RWPE2 (cell line): Measurements from ENCODE around the gene BRCA2.

ENCODE experiments used
- ATAC-seq: fragments of 200-7000 bp; cut with Tn5 transposase; 3 replicates; pipeline ENCODE4 v1.9.1; 2021; ENCODE audit warnings: low read depth
- DNase-seq: peaks from one replicate; pipeline ENCODE4 v3.0.0-alpha.2; 2020; ENCODE audit warnings: low spot score
- H3K27ac ChIP-seq: fragments of 450-650 bp; 2 replicates; pipeline ENCODE4 v1.5.1; 2017; ENCODE audit warnings: mild to moderate bottlenecking; ENCODE audit not compliant: poor library complexity, severe bottlenecking
- H3K27me3 ChIP-seq: fragments of 250-450 bp; sonication (Bioruptor Pico); 2 replicates; pipeline ENCODE4 v1.5.1; 2021; ENCODE audit warnings: mild to moderate bottlenecking, moderate library complexity; ENCODE audit not compliant: insufficient read depth, poor library complexity, severe bottlenecking
- H3K36me3 ChIP-seq: fragments of 250-450 bp; sonication (Bioruptor Pico); 2 replicates; pipeline ENCODE4 v1.5.1; 2020; ENCODE audit warnings: low read depth, mild to moderate bottlenecking, moderate library complexity
- H3K4me1 ChIP-seq: fragments of 250-450 bp; sonication (Bioruptor Pico); 2 replicates; pipeline ENCODE4 v1.5.1; 2021; ENCODE audit warnings: mild to moderate bottlenecking, moderate library complexity; ENCODE audit not compliant: insufficient read depth, poor library complexity, severe bottlenecking
- H3K4me3 ChIP-seq: fragments of 250-450 bp; sonication (Bioruptor Pico); 2 replicates; pipeline ENCODE4 v1.5.1; 2021; ENCODE audit warnings: mild to moderate bottlenecking, moderate library complexity; ENCODE audit not compliant: severe bottlenecking
- H3K9me3 ChIP-seq: fragments of 250-450 bp; sonication (Bioruptor Pico); 2 replicates; pipeline ENCODE4 v1.5.1; 2021; ENCODE audit warnings: mild to moderate bottlenecking, moderate library complexity; ENCODE audit not compliant: severe bottlenecking
- TF ChIP-seq, protein P1 (sequence below): fragments of 450-650 bp; IDR thresholded peaks from one replicate; pipeline ENCODE4 v1.5.1; 2017; ENCODE audit warnings: mild to moderate bottlenecking, moderate library complexity; ENCODE audit not compliant: poor library complexity, severe bottlenecking

Gene BRCA2

DNA sequence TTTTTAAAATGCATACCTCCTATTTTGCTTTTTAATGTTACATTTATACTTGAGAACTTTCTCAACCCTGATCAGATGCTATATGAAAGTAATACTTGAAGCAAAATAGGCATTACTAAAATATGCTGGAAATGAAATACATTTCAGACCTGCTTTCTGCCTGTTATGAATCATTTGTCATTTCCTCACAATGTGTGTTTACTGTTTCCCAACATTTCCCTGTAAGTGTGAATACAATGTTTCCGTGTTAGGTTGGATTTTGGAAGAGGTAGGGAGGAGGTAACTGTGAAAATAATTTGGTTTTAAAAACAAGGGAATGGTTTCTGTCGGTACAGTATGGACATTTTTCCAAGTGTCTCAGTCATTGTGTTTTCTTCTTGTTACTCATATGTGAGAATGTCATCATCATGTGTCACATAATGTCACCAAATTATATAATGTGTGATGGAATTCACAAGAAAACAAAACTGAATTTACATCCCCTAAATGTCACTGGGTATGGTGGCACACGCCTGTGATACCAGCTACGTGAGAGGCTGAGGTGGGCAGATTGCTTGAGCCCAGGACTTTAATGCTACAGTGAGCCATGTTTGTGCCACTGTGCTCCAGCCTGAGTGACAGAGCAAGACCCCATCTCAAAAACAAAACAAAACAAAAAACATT is 43.2 kb upstream of the BRCA2 start:
- Histone ChIP-seq H3K27ac (no peak overlapping the region), H3K36me3 (no peaks in the 10 kb centered on the region), H3K4me1 (no peaks in the 10 kb centered on the region), H3K4me3 (no peak overlapping the region), H3K27me3 (no peaks in the 10 kb centered on the region), H3K9me3 (no peaks in the 10 kb centered on the region)
- TF ChIP-seq, protein P1, sequence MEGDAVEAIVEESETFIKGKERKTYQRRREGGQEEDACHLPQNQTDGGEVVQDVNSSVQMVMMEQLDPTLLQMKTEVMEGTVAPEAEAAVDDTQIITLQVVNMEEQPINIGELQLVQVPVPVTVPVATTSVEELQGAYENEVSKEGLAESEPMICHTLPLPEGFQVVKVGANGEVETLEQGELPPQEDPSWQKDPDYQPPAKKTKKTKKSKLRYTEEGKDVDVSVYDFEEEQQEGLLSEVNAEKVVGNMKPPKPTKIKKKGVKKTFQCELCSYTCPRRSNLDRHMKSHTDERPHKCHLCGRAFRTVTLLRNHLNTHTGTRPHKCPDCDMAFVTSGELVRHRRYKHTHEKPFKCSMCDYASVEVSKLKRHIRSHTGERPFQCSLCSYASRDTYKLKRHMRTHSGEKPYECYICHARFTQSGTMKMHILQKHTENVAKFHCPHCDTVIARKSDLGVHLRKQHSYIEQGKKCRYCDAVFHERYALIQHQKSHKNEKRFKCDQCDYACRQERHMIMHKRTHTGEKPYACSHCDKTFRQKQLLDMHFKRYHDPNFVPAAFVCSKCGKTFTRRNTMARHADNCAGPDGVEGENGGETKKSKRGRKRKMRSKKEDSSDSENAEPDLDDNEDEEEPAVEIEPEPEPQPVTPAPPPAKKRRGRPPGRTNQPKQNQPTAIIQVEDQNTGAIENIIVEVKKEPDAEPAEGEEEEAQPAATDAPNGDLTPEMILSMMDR: no peak
- ATAC-seq (no peak), DNase-seq (no peak)

DNA sequence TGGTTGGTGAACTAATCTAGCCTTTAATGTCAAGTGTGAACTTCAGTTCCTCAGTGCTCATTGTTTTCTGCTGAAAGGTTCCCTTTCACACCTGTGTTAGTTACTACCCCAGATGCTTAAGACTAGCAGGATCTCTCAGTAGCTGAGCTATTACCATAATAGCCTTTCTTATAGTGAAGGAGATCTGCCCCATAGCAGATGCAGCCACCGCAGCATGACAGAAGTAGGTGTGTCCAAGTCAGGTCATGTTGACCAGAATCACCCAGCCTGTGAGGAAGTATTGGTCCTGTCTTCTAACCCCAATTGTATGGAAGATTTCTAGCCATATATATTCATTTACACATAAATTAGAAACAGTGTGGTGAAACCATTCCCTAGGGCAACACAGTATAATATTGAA is 37.5 kb upstream of the BRCA2 start:
- Histone ChIP-seq H3K27ac (no peak overlapping the region), H3K36me3 (no peaks in the 10 kb centered on the region), H3K27me3 (no peaks in the 10 kb centered on the region), H3K4me3 (no peak overlapping the region), H3K9me3 (no peaks in the 10 kb centered on the region), H3K4me1 (no peaks in the 10 kb centered on the region)
- ATAC-seq: no peak
- DNase-seq: no peak
- TF ChIP-seq, protein P1: no peak

DNA sequence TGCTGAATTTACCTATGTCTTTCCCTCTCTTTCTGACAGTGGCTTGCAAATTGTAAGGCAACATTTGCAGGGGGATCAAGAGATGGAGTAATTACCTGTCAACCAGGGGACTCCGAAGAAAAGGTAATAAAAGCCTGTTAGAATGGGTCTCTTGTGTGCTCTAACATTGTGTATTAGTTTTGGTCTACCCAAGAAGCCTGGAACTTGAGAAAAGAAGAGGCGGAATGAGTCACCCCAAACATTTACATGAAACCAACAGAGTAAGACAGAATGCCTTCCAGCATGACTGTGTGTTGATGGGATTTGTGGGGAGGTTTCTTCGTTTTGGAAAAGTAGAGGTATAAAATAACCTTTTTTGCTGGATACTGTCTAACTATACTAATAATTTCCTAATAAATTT is 36.9 kb upstream of the BRCA2 start:
- Histone ChIP-seq H3K4me3 (no peak overlapping the region), H3K36me3 (no peaks in the 10 kb centered on the region), H3K27me3 (no peaks in the 10 kb centered on the region), H3K27ac (no peak overlapping the region), H3K4me1 (no peaks in the 10 kb centered on the region), H3K9me3 (no peaks in the 10 kb centered on the region)
- no peak for DNase-seq
- ATAC-seq: no peak
- TF ChIP-seq, protein P1: no peak

DNA sequence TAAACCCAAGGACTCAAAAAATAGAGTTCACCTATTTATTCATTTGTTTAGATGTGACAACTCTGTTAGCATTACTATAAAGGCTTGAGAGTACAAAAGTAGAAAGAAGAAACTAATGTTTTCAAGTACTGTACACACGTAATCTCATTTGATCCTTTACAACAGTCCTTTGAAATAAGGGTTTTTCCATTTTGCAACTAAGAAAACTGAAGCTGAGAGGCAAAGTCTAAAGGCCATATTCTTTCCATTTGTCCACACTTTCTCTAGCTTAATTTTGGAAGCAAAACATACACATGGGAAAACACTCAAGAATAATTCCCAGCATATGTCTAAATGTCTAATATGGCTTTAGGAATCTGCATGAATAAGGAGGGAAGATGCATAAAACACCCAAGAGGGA is 34.2 kb upstream of the BRCA2 start:
- Histone ChIP-seq H3K27me3 (no peaks in the 10 kb centered on the region), H3K4me3 (no peak overlapping the region), H3K9me3 (no peaks in the 10 kb centered on the region), H3K27ac (no peak overlapping the region), H3K4me1 (no peaks in the 10 kb centered on the region), H3K36me3 (no peaks in the 10 kb centered on the region)
- ATAC-seq: no peak
- no peak for DNase-seq
- TF ChIP-seq, protein P1: no peak

DNA sequence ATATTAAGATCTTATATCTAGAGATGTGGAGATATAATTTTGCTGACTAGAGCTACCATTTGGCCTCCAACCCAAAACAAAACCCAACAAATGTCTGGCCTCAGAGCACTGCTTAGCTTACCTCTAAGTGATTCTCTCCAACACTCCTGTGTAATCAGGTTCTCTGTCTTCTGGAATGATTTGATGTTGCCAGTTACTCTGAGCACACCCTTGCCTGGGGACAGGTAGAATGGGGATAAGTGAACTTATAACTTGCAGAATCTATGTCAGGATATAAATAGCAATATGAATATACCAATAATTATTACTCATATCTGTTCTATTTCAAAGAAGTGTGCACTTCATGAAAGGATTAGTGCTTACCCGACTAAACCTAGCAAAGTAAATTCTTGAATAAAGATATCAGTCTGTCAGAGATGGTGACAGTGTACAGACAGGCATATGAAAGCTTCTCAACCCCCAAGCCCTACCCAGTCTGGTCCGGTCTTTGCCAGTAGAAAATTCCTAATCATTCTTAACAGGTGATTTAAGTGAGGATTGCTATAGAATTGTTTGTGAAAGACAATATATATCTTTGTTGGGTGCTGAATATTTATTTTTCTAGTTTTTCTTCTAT is 33.1 kb upstream of the BRCA2 start:
- no peak overlapping the region for H3K4me3 ChIP-seq
- no peaks in the 10 kb centered on the region for H3K9me3 ChIP-seq
- no peaks in the 10 kb centered on the region for H3K4me1 ChIP-seq
- no peaks in the 10 kb centered on the region for H3K36me3 ChIP-seq
- no peak for ATAC-seq
- H3K27me3 ChIP-seq: no peaks in the 10 kb centered on the region
- TF ChIP-seq, protein P1: no peak
- DNase-seq: no peak
- no peak overlapping the region for H3K27ac ChIP-seq
